ENCODE results near the gene ARL15. TPM values are rescaled to one million over a fixed set of nuclear protein-coding genes. Genes with fewer than 3 reads are reported as not detected.

ARL15 gene
- total RNA-seq, 1 experiment from 2014 or later = 0.50 TPM

GRCh38 chr5:54259090-54259489 is 51.3 kb downstream of the ARL15 start:
- no peaks in the 10 kb centered on the region for H3K27me3 ChIP-seq (ENCODE audit: insufficient read depth, low read depth)
- H3K9me2 ChIP-seq (ENCODE audit: insufficient read depth) = no peaks in the 10 kb centered on the region
- H3K9me3 ChIP-seq (ENCODE audit: insufficient read depth, low read depth) = no peaks in the 10 kb centered on the region
- no peak overlapping the region for H2AFZ ChIP-seq
- TF ChIP-seq, protein P1, sequence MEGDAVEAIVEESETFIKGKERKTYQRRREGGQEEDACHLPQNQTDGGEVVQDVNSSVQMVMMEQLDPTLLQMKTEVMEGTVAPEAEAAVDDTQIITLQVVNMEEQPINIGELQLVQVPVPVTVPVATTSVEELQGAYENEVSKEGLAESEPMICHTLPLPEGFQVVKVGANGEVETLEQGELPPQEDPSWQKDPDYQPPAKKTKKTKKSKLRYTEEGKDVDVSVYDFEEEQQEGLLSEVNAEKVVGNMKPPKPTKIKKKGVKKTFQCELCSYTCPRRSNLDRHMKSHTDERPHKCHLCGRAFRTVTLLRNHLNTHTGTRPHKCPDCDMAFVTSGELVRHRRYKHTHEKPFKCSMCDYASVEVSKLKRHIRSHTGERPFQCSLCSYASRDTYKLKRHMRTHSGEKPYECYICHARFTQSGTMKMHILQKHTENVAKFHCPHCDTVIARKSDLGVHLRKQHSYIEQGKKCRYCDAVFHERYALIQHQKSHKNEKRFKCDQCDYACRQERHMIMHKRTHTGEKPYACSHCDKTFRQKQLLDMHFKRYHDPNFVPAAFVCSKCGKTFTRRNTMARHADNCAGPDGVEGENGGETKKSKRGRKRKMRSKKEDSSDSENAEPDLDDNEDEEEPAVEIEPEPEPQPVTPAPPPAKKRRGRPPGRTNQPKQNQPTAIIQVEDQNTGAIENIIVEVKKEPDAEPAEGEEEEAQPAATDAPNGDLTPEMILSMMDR (conservative IDR thresholded peaks at IDR 0.05) = no peak
- no peak for TF ChIP-seq EZH2 (IDR thresholded peaks at IDR 0.05; ENCODE audit: low read depth)
- no peak for DNase-seq
- H3F3A ChIP-seq (ENCODE audit: insufficient read depth, low read depth) = no peaks in the 10 kb centered on the region
- no peaks in the 10 kb centered on the region for H4K20me1 ChIP-seq (ENCODE audit: insufficient read depth)
- no peak overlapping the region for H3K4me3 ChIP-seq
- no peak overlapping the region for H3K27ac ChIP-seq
- POLR2A ChIA-PET (ENCODE audit: unreplicated experiment) = no interaction called here
- no peaks in the 10 kb centered on the region for H3K4me1 ChIP-seq (replicated peaks; ENCODE audit: insufficient read depth)
- H3K36me3 ChIP-seq (ENCODE audit: low read depth) = no peaks in the 10 kb centered on the region
- H3K79me2 ChIP-seq (ENCODE audit: low read depth) = no peaks in the 10 kb centered on the region
- CTCF ChIA-PET = interaction anchor here (0.6 kb wide), 1 partner anchor 219 kb away, joined by 6 read pairs; no protein-coding TSS in a partner anchor
- BruUV-seq (replicated peaks) = no TSS peak
- intact Hi-C loops (cut with micrococcal nuclease; ENCODE audit: unreplicated experiment) = no loop called here
- H3K4me2 ChIP-seq = no peak overlapping the region

DNA sequence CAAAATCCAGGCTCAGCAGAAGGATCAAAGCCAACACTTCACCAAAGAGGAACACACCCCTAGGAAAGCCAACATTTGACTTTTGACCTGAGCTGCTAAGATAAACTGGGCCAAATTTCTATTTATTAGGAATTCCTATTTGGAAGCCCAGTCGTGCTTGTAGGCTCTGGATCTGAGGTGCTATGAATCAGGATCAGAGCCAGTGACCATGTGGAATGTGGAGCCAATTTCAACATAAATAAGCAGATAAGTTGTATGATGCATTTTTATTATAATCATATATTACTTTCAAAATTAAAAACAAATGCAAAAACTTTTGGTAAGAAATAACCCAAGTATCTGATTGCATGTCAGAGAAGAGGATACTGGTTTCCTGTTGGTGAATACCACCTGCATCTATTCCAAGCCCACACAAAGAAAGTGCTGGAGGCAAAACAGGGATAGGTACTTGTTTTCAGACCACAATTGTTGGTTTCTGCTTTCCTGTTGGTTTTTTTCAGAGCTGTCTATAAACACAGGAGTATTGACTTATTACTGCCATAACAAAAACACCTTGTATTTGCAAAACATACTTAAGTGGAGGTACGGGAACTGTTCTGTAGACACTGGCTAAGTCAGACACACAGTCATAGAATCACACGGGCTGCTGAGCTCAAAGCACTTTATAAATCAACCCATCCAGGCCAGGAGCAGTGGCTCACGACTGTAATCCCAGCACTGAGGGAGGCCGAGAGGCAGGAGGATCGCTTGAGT is 52.8 kb downstream of the ARL15 start:
- no peaks in the 10 kb centered on the region for H3K36me3 ChIP-seq (ENCODE audit: low read depth)
- BruUV-seq (replicated peaks) = no TSS peak
- H3K9me3 ChIP-seq (ENCODE audit: insufficient read depth, low read depth) = no peaks in the 10 kb centered on the region
- H3K4me3 ChIP-seq = no peak overlapping the region
- CTCF ChIA-PET = no interaction called here
- H2AFZ ChIP-seq = no peak overlapping the region
- H3K4me1 ChIP-seq (replicated peaks; ENCODE audit: insufficient read depth) = peaks cover 3% of the 10 kb centered on the region
- intact Hi-C loops (cut with micrococcal nuclease; ENCODE audit: unreplicated experiment) = no loop called here
- H3F3A ChIP-seq (ENCODE audit: insufficient read depth, low read depth) = no peaks in the 10 kb centered on the region
- TF ChIP-seq EZH2 (IDR thresholded peaks at IDR 0.05; ENCODE audit: low read depth) = no peak
- TF ChIP-seq, protein P1 (conservative IDR thresholded peaks at IDR 0.05) = no peak
- H3K4me2 ChIP-seq = no peak overlapping the region
- H3K27ac ChIP-seq = no peak overlapping the region
- H3K9me2 ChIP-seq (ENCODE audit: insufficient read depth) = no peaks in the 10 kb centered on the region
- no peaks in the 10 kb centered on the region for H3K27me3 ChIP-seq (ENCODE audit: insufficient read depth, low read depth)
- DNase-seq = no peak
- POLR2A ChIA-PET (ENCODE audit: unreplicated experiment) = no interaction called here
- no peaks in the 10 kb centered on the region for H3K79me2 ChIP-seq (ENCODE audit: low read depth)
- H4K20me1 ChIP-seq (ENCODE audit: insufficient read depth) = no peaks in the 10 kb centered on the region

- TF ChIP-seq, protein P1 (conservative IDR thresholded peaks at IDR 0.05) = no peak
- no peak for TF ChIP-seq EZH2 (IDR thresholded peaks at IDR 0.05; ENCODE audit: low read depth)
- H3K4me2 ChIP-seq = no peak overlapping the region
- H3K79me2 ChIP-seq (ENCODE audit: low read depth) = no peaks in the 10 kb centered on the region
- no peak for DNase-seq
- H3K9me3 ChIP-seq (ENCODE audit: insufficient read depth, low read depth) = no peaks in the 10 kb centered on the region
- no peaks in the 10 kb centered on the region for H4K20me1 ChIP-seq (ENCODE audit: insufficient read depth)
- intact Hi-C loops (cut with micrococcal nuclease; ENCODE audit: unreplicated experiment) = no loop called here
- peaks cover 6% of the 10 kb centered on the region; the same call in 1 of the 2 replicates for H3F3A ChIP-seq (ENCODE audit: insufficient read depth, low read depth)
- no peaks in the 10 kb centered on the region for H3K9me2 ChIP-seq (ENCODE audit: insufficient read depth)
- no peak overlapping the region for H2AFZ ChIP-seq
- no peak overlapping the region for H3K27ac ChIP-seq
- ChIA-PET CTCF (no interaction called here), POLR2A (ENCODE audit: unreplicated experiment) (no interaction called here)
- no peak overlapping the region for H3K4me3 ChIP-seq
- H3K4me1 ChIP-seq (replicated peaks; ENCODE audit: insufficient read depth) = peaks cover 7% of the 10 kb centered on the region
- no TSS peak for BruUV-seq (replicated peaks)
- no peaks in the 10 kb centered on the region for H3K36me3 ChIP-seq (ENCODE audit: low read depth)
- no peaks in the 10 kb centered on the region for H3K27me3 ChIP-seq (ENCODE audit: insufficient read depth, low read depth)
Observed at GRCh38 chr5:54254482-54255198, 55.7 kb downstream of the ARL15 start.
